ENCODE measurements around the gene IFT81.
"Not testable (repeated sequence)": the region's sequence is repeated elsewhere in the genome, so short reads cannot be mapped to it uniquely, and the experiment has no call there.

The IFT81 gene

GRCh38 chr12:110247340-110248095 is 123.4 kb downstream of the IFT81 start:
- FAIRE-seq, result no peak

- FAIRE-seq, result no peak
Measured at GRCh38 chr12:110248096-110248447, 123.9 kb downstream of the IFT81 start.

GRCh38 chr12:110249105-110249504 is 124.9 kb downstream of the IFT81 start:
- FAIRE-seq, result no peak

GRCh38 chr12:110249716-110250225 is 125.6 kb downstream of the IFT81 start:
- no peak for FAIRE-seq

- FAIRE-seq, result no peak
Measured at GRCh38 chr12:110251381-110251780, 127.2 kb downstream of the IFT81 start.

- FAIRE-seq, result no peak
Measured at GRCh38 chr12:110252716-110253115, 128.6 kb downstream of the IFT81 start.

- FAIRE-seq, result no peak
Measured at GRCh38 chr12:110253176-110253575, 129.0 kb downstream of the IFT81 start.

GRCh38 chr12:110254971-110255540 is 130.9 kb downstream of the IFT81 start:
- no peak for FAIRE-seq

- not testable (repeated sequence) for FAIRE-seq
Measured at GRCh38 chr12:110255890-110256456, 131.8 kb downstream of the IFT81 start.

- no peak for FAIRE-seq
Measured at GRCh38 chr12:110256780-110257431, 132.7 kb downstream of the IFT81 start.

- no peak for FAIRE-seq
Measured at GRCh38 chr12:110258466-110258865, 134.3 kb downstream of the IFT81 start.

- FAIRE-seq, result no peak
Measured at GRCh38 chr12:110262442-110263388, 138.6 kb downstream of the IFT81 start.

GRCh38 chr12:110266381-110266960 is 142.3 kb downstream of the IFT81 start:
- FAIRE-seq, result no peak

GRCh38 chr12:110266980-110267620 is 142.9 kb downstream of the IFT81 start:
- FAIRE-seq, result no peak

Data from endometrium (tissue), 2 donors.